HL-60 (cell line): ENCODE measurements around the gene ZBP1.

Source experiments
- DNase-seq, 2 experiments: peaks; one replicate each; pipeline ENCODE4 v3.0.0-alpha.2; 2010 to 2020; ENCODE audit warnings: low read depth in 1 of 2, low spot score in 1 of 2
- H3K27ac ChIP-seq: fragments of 250-450 bp; sonication (Bioruptor Pico); replicated peaks from 2 replicates; pipeline ENCODE4 v1.5.1; 2020; ENCODE audit warnings: mild to moderate bottlenecking, moderate library complexity
- H3K27me3 ChIP-seq: fragments of 250-450 bp; sonication (Bioruptor Pico); 2 replicates; pipeline ENCODE4 v1.5.1; 2021; ENCODE audit warnings: mild to moderate bottlenecking, moderate library complexity; ENCODE audit not compliant: insufficient read depth, poor library complexity, severe bottlenecking
- H3K4me3 ChIP-seq: replicated peaks from 2 replicates; pipeline ENCODE4 v1.5.1; 2011; ENCODE audit warnings: mild to moderate bottlenecking, control low read depth, low read length; ENCODE audit not compliant: insufficient read depth
- CTCF ChIP-seq: IDR thresholded peaks from one replicate; pipeline ENCODE4 v1.5.1; 2011; ENCODE audit warnings: low read length, control low read depth, inconsistent platforms; ENCODE audit not compliant: insufficient read depth
- GABPA ChIP-seq: IDR thresholded peaks from 2 replicates; pipeline ENCODE4 v1.6.1; 2012; ENCODE audit warnings: low read depth
- POLR2AphosphoS5 ChIP-seq: IDR thresholded peaks from 2 replicates; pipeline ENCODE4 v1.6.1; 2012; ENCODE audit warnings: low read depth
- REST ChIP-seq: IDR thresholded peaks from 2 replicates; pipeline ENCODE4 v1.6.1; 2012; ENCODE audit warnings: low read depth; ENCODE audit not compliant: insufficient replicate concordance
- SPI1 ChIP-seq: IDR thresholded peaks from 2 replicates; pipeline ENCODE4 v1.6.1; 2012; ENCODE audit warnings: low read depth, mild to moderate bottlenecking, borderline replicate concordance

Gene ZBP1

GRCh38 chr20:57627339-57627738, 7.1 kb upstream of the ZBP1 start:
- Histone ChIP-seq H3K27me3 (no peaks in the 10 kb centered on the region), H3K4me3 (no peak overlapping the region), H3K27ac (peak overlapping the region; percentile 98)
- no peak for DNase-seq
- no peak for TF ChIP-seq GABPA
- TF ChIP-seq POLR2AphosphoS5, result no peak
- TF ChIP-seq SPI1, result no peak
- no peak for TF ChIP-seq REST
- TF ChIP-seq CTCF, result no peak

- no peak overlapping the region for H3K27ac ChIP-seq
- H3K27me3 ChIP-seq, result no peaks in the 10 kb centered on the region
- TF ChIP-seq CTCF (no peak), POLR2AphosphoS5 (no peak), REST (no peak), GABPA (no peak), SPI1 (no peak)
- H3K4me3 ChIP-seq, result no peak overlapping the region
- no peak for DNase-seq
These were observed 5.8 kb upstream of the ZBP1 start for GRCh38 chr20:57625978-57626377.

- TF ChIP-seq SPI1 (no peak), POLR2AphosphoS5 (no peak), GABPA (no peak), CTCF (no peak), REST (no peak)
- no peak overlapping the region for H3K4me3 ChIP-seq
- H3K27me3 ChIP-seq, result no peaks in the 10 kb centered on the region
- H3K27ac ChIP-seq, result no peak overlapping the region
- no peak for DNase-seq
These were observed 5.1 kb upstream of the ZBP1 start for GRCh38 chr20:57625181-57625958.
